SK-N-SH (cell line): Measurements from ENCODE around the gene ERICH6.

Source experiments
- ELF1 ChIP-seq: IDR thresholded peaks from 2 replicates; pipeline ENCODE4 v1.4.0; 2012
- EP300 ChIP-seq, 2 experiments: IDR thresholded peaks; 2 replicates each; pipeline versions ENCODE4 v1.4.0 to v1.6.1; 2012; ENCODE audit warnings: borderline replicate concordance in 1 of 2, low read depth in 1 of 2, low read length in 1 of 2
- GABPA ChIP-seq: IDR thresholded peaks from 2 replicates; pipeline ENCODE4 v1.4.0; 2012; ENCODE audit warnings: low read depth, mild to moderate bottlenecking
- MXI1 ChIP-seq: IDR thresholded peaks from 2 replicates; pipeline ENCODE4 v1.6.1; 2012; ENCODE audit warnings: mild to moderate bottlenecking, low read depth, low read length, improper control_type of control experiment
- POLR2AphosphoS5 ChIP-seq: IDR thresholded peaks from 2 replicates; pipeline ENCODE4 v1.6.1; 2012; ENCODE audit warnings: low read depth, low read length
- RAD21 ChIP-seq: IDR thresholded peaks from 2 replicates; pipeline ENCODE4 v1.6.1; 2012; ENCODE audit warnings: mild to moderate bottlenecking, low read length
- RXRA ChIP-seq: IDR thresholded peaks from 2 replicates; pipeline ENCODE4 v1.4.0; 2012; ENCODE audit warnings: low read depth, mild to moderate bottlenecking, borderline replicate concordance
- TAF1 ChIP-seq: IDR thresholded peaks from 2 replicates; pipeline ENCODE4 v1.6.1; 2012; ENCODE audit warnings: low read depth, mild to moderate bottlenecking, low read length, moderate library complexity, borderline replicate concordance
- USF2 ChIP-seq: fragments of 150-350 bp; IDR thresholded peaks from 2 replicates; pipeline ENCODE4 v1.6.1; 2017; ENCODE audit warnings: antibody characterized with exemption, low read length, low read depth, borderline replicate concordance
- TF ChIP-seq, protein P1 (sequence below): fragments of 200-600 bp; sonication (generic); IDR thresholded peaks from 2 replicates; pipeline ENCODE4 v1.6.1; 2017; ENCODE audit warnings: antibody characterized with exemption, mild to moderate bottlenecking, moderate library complexity
- TF ChIP-seq, protein P2 (sequence below): IDR thresholded peaks from 2 replicates; pipeline ENCODE4 v1.4.0; 2012; ENCODE audit warnings: low read depth, borderline replicate concordance

DNA sequence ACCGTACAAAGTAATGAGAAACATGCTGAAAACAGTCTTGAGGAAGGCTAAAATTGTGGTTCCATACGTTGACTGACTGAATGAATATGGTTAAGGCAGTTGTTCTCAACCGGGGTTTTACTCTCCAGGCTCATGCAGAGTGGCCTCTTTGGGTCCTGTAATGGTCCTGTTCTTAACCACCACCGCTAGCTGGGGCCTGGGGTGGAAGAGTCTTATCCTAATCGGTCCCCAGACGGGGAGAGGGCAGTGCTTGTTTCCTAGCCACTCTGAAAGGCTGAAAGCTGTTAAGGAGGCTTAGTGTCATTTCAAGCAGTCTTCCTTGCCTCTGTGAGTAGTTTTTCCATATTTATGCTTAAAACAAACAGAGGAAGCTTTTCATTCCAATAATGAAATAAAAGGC lies 68.6 kb downstream of the ERICH6 start:
- TF ChIP-seq, protein P1, sequence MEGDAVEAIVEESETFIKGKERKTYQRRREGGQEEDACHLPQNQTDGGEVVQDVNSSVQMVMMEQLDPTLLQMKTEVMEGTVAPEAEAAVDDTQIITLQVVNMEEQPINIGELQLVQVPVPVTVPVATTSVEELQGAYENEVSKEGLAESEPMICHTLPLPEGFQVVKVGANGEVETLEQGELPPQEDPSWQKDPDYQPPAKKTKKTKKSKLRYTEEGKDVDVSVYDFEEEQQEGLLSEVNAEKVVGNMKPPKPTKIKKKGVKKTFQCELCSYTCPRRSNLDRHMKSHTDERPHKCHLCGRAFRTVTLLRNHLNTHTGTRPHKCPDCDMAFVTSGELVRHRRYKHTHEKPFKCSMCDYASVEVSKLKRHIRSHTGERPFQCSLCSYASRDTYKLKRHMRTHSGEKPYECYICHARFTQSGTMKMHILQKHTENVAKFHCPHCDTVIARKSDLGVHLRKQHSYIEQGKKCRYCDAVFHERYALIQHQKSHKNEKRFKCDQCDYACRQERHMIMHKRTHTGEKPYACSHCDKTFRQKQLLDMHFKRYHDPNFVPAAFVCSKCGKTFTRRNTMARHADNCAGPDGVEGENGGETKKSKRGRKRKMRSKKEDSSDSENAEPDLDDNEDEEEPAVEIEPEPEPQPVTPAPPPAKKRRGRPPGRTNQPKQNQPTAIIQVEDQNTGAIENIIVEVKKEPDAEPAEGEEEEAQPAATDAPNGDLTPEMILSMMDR, result no peak
- no peak for TF ChIP-seq TAF1
- no peak for TF ChIP-seq USF2
- TF ChIP-seq GABPA, result no peak
- TF ChIP-seq EP300 (IDR thresholded peaks at IDR 0.05; ENCODE audit: borderline replicate concordance in 1 of 2, low read depth in 1 of 2, low read length in 1 of 2), result no peak
- TF ChIP-seq POLR2AphosphoS5, result no peak
- TF ChIP-seq, protein P2, sequence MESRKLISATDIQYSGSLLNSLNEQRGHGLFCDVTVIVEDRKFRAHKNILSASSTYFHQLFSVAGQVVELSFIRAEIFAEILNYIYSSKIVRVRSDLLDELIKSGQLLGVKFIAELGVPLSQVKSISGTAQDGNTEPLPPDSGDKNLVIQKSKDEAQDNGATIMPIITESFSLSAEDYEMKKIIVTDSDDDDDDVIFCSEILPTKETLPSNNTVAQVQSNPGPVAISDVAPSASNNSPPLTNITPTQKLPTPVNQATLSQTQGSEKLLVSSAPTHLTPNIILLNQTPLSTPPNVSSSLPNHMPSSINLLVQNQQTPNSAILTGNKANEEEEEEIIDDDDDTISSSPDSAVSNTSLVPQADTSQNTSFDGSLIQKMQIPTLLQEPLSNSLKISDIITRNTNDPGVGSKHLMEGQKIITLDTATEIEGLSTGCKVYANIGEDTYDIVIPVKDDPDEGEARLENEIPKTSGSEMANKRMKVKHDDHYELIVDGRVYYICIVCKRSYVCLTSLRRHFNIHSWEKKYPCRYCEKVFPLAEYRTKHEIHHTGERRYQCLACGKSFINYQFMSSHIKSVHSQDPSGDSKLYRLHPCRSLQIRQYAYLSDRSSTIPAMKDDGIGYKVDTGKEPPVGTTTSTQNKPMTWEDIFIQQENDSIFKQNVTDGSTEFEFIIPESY, result no peak
- TF ChIP-seq RAD21, result no peak
- no peak for TF ChIP-seq RXRA
- no peak for TF ChIP-seq MXI1
- no peak for TF ChIP-seq ELF1
